ENCODE results near the gene SLC25A23.

DNA sequence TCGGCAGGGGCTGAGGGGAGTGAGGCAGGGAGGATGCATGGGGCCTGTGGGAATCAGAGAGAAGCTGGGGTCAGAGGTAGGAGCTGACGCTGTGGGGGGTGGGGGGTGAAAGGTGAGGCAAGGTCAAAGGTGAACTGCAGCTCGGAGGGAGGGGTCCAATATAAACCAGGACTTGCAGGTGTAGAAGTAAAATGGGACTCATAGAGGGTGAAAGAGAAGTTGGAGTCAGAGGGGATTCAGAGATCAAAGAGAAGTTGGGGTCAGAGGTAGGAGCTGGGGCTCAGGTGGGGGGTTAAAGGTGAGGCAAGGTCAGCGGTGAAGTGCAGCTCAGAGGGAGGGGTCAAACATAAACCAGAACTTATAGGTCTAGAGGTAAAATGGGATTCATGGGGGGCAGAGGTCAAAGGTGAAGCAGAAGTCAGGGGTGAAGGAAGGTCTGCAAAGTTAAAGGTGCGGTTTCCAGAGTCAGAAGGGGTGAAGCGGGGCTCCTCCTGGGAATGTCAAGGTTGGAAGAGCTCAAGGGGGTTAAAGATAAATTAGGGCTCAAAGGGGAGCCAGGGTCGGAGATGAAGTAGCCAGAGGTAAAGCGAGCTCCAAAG is 34.9 kb upstream of the SLC25A23 start:
- TF ChIP-seq, protein P1, sequence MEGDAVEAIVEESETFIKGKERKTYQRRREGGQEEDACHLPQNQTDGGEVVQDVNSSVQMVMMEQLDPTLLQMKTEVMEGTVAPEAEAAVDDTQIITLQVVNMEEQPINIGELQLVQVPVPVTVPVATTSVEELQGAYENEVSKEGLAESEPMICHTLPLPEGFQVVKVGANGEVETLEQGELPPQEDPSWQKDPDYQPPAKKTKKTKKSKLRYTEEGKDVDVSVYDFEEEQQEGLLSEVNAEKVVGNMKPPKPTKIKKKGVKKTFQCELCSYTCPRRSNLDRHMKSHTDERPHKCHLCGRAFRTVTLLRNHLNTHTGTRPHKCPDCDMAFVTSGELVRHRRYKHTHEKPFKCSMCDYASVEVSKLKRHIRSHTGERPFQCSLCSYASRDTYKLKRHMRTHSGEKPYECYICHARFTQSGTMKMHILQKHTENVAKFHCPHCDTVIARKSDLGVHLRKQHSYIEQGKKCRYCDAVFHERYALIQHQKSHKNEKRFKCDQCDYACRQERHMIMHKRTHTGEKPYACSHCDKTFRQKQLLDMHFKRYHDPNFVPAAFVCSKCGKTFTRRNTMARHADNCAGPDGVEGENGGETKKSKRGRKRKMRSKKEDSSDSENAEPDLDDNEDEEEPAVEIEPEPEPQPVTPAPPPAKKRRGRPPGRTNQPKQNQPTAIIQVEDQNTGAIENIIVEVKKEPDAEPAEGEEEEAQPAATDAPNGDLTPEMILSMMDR (conservative IDR thresholded peaks at IDR 0.05) = no peak
- no peak for TF ChIP-seq EZH2 (IDR thresholded peaks at IDR 0.05; ENCODE audit: low read depth)
